OCI-LY1 (cell line): Measurements from ENCODE around the gene LHCGR.

Experiments used
- H2AFZ ChIP-seq: fragments of 200-600 bp; sonication (generic), shearing (Covaris generic); 2 replicates; pipeline ENCODE4 v1.6.0; 2014; ENCODE audit warnings: antibody characterized with exemption, mild to moderate bottlenecking, low read length
- H3F3A ChIP-seq: fragments of 200-600 bp; sonication (generic), shearing (Covaris generic); 2 replicates; pipeline ENCODE4 v1.6.0; 2014; ENCODE audit warnings: mild to moderate bottlenecking, antibody characterized with exemption, low read length, moderate library complexity; ENCODE audit not compliant: insufficient read depth
- H3K27ac ChIP-seq: fragments of 200-600 bp; sonication (generic); 2 replicates; pipeline ENCODE4 v1.5.1; 2014; ENCODE audit warnings: low read length, mixed run types, mild to moderate bottlenecking, low read depth; ENCODE audit not compliant: poor library complexity, severe bottlenecking
- H3K27me3 ChIP-seq: fragments of 200-600 bp; sonication (generic); 2 replicates; pipeline ENCODE4 v1.6.0; 2014; ENCODE audit warnings: antibody characterized with exemption, mild to moderate bottlenecking, low read length, moderate library complexity; ENCODE audit not compliant: insufficient read depth
- H3K36me3 ChIP-seq: fragments of 200-600 bp; sonication (generic); 2 replicates; pipeline ENCODE4 v1.6.1; 2014; ENCODE audit warnings: mild to moderate bottlenecking, antibody characterized with exemption, low read length, moderate library complexity, mixed read lengths; ENCODE audit not compliant: insufficient read depth
- H3K4me1 ChIP-seq: fragments of 200-600 bp; sonication (generic); 2 replicates; pipeline ENCODE4 v1.5.1; 2014; ENCODE audit warnings: mild to moderate bottlenecking, low read length, moderate library complexity; ENCODE audit not compliant: insufficient read depth, severe bottlenecking
- H3K4me2 ChIP-seq: fragments of 200-600 bp; sonication (generic), shearing (Covaris generic); 2 replicates; pipeline ENCODE4 v1.6.1; 2014; ENCODE audit warnings: low read length
- H3K4me3 ChIP-seq: fragments of 200-600 bp; sonication (generic); 2 replicates; pipeline ENCODE4 v1.5.1; 2014; ENCODE audit warnings: low read length, low read depth, mild to moderate bottlenecking, mixed read lengths; ENCODE audit not compliant: poor library complexity, severe bottlenecking
- H3K79me2 ChIP-seq: fragments of 200-600 bp; shearing (Covaris generic); 2 replicates; pipeline ENCODE4 v1.6.1; 2016; ENCODE audit warnings: mixed run types, low read length, mixed read lengths; ENCODE audit not compliant: insufficient read depth
- H3K9ac ChIP-seq: fragments of 200-600 bp; sonication (generic), shearing (Covaris generic); 2 replicates; pipeline ENCODE4 v1.6.1; 2014; ENCODE audit warnings: mild to moderate bottlenecking, low read length, mixed read lengths
- H3K9me2 ChIP-seq: fragments of 200-600 bp; sonication (generic), shearing (Covaris generic); 2 replicates; pipeline ENCODE4 v1.6.1; 2014; ENCODE audit warnings: low read depth, mild to moderate bottlenecking, low read length, mixed read lengths
- H3K9me3 ChIP-seq: fragments of 200-600 bp; shearing (Covaris generic); 2 replicates; pipeline ENCODE4 v1.6.1; 2014; ENCODE audit warnings: low read length, mixed read lengths
- H4K20me1 ChIP-seq: fragments of 200-600 bp; sonication (generic), shearing (Covaris generic); 2 replicates; pipeline ENCODE4 v1.6.0; 2016; ENCODE audit warnings: mild to moderate bottlenecking, low read length; ENCODE audit not compliant: insufficient read depth
- EZH2 ChIP-seq: fragments of 200-600 bp; sonication (generic), shearing (Covaris generic); IDR thresholded peaks from 2 replicates; pipeline ENCODE4 v1.8.0; 2017; ENCODE audit warnings: borderline replicate concordance, mixed run types, mild to moderate bottlenecking, antibody characterized with exemption, low read length, moderate library complexity, mixed read lengths
- TF ChIP-seq, protein P1 (sequence below): fragments of 200-600 bp; sonication (generic), shearing (Covaris generic); IDR thresholded peaks from 2 replicates; pipeline ENCODE4 v1.5.1; 2017; ENCODE audit warnings: mild to moderate bottlenecking, antibody characterized with exemption, low read length, moderate library complexity, mixed read lengths

Gene LHCGR

DNA sequence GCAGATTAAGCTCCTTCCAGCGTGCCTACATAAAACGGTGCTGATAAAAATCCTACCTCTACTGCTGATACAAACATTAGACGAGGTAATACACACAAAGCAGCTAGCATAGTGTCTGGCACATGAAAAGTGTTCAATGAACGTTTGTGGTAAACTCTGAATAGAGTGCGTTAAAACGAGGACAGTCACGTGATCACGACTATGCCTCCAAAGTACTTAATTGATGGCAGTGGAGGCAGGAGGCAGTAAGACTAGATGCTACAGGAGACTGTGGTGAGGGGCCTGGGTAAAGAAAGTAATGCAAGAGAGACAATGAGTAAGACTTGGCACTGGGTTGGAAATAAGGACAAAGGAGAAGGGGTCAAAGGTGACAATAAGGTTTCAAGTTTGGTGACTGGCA, 32.1 kb upstream of the LHCGR start:
- TF ChIP-seq, protein P1, sequence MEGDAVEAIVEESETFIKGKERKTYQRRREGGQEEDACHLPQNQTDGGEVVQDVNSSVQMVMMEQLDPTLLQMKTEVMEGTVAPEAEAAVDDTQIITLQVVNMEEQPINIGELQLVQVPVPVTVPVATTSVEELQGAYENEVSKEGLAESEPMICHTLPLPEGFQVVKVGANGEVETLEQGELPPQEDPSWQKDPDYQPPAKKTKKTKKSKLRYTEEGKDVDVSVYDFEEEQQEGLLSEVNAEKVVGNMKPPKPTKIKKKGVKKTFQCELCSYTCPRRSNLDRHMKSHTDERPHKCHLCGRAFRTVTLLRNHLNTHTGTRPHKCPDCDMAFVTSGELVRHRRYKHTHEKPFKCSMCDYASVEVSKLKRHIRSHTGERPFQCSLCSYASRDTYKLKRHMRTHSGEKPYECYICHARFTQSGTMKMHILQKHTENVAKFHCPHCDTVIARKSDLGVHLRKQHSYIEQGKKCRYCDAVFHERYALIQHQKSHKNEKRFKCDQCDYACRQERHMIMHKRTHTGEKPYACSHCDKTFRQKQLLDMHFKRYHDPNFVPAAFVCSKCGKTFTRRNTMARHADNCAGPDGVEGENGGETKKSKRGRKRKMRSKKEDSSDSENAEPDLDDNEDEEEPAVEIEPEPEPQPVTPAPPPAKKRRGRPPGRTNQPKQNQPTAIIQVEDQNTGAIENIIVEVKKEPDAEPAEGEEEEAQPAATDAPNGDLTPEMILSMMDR = no peak
- TF ChIP-seq EZH2 = no peak
- Histone ChIP-seq H3K4me2 (no peak overlapping the region), H4K20me1 (no peaks in the 10 kb centered on the region), H3K9ac (no peak overlapping the region), H3K9me3 (no peaks in the 10 kb centered on the region), H3K27ac (no peak overlapping the region), H3F3A (no peaks in the 10 kb centered on the region), H3K79me2 (no peaks in the 10 kb centered on the region), H3K27me3 (no peaks in the 10 kb centered on the region), H3K4me1 (no peaks in the 10 kb centered on the region), H3K36me3 (no peaks in the 10 kb centered on the region), H3K4me3 (no peak overlapping the region), H3K9me2 (no peaks in the 10 kb centered on the region), H2AFZ (no peak overlapping the region)

DNA sequence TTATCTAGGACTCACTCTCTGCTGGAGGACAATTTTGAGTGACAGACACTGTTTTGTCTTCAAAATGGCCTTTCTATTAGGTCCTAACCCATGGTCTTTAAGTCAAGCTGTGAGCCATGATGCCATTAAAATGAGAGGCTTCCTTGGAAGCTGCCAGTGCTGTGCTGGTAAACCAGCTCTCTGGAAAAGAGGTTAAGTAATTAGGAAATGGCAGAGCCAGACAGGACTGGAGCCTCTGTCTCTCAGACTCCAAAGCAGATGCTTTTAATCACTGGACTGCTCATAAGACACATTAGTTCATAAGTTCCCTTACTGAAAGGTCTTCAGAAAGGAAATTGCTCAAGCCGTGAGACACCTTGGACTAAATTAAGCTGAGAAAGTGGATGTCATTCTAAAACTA, 25.8 kb upstream of the LHCGR start:
- H3K36me3 ChIP-seq = no peaks in the 10 kb centered on the region
- TF ChIP-seq, protein P1 = no peak
- TF ChIP-seq EZH2 = no peak
- H2AFZ ChIP-seq = no peak overlapping the region
- no peaks in the 10 kb centered on the region for H3F3A ChIP-seq
- H3K4me2 ChIP-seq = no peak overlapping the region
- no peak overlapping the region for H3K27ac ChIP-seq
- H3K9ac ChIP-seq = no peak overlapping the region
- H3K4me3 ChIP-seq = no peak overlapping the region
- no peaks in the 10 kb centered on the region for H3K9me2 ChIP-seq
- H3K4me1 ChIP-seq = no peaks in the 10 kb centered on the region
- no peaks in the 10 kb centered on the region; the same call in 1 of the 2 replicates for H3K27me3 ChIP-seq
- no peaks in the 10 kb centered on the region for H3K9me3 ChIP-seq
- H3K79me2 ChIP-seq = no peaks in the 10 kb centered on the region
- no peaks in the 10 kb centered on the region for H4K20me1 ChIP-seq

DNA sequence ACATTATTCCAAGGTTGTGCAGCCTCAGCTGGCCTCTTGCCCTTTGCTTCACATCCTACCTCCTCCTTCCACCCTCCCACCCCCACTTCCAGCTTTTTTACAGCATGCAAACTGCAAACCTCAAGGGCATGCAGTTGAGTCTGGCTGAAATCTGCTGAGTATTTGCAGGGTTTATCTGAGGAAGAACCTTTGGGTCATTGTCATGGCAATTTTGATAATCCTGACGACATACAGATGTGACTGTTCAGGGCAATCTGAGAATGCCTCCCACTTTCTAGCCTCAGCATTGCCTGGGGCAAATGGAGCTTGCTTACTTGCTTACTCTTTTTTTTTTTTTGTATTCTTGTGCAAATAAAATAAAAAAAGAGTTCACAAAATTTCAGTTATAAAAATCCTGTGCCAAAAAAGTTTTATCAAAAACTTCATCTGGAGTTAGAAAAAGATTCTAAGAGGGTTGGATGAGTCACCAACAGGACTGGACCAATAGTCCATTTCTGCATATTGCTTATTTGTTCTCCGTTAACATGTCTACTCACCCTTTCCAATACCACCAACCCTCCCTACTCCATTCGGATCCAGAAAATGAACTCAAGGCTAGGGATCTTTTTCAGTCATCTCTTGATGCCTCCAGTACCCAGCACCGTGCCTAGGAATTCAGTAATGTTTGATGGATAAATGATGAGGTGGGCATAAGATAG, 23.6 kb upstream of the LHCGR start:
- no peak overlapping the region for H3K9ac ChIP-seq
- H3K27ac ChIP-seq = no peak overlapping the region
- no peaks in the 10 kb centered on the region for H3K36me3 ChIP-seq
- H3K9me3 ChIP-seq = no peaks in the 10 kb centered on the region
- H3F3A ChIP-seq = no peaks in the 10 kb centered on the region
- no peak overlapping the region for H3K4me2 ChIP-seq
- no peak overlapping the region for H3K4me3 ChIP-seq
- TF ChIP-seq, protein P1 = no peak
- TF ChIP-seq EZH2 = no peak
- H2AFZ ChIP-seq = no peak overlapping the region
- H3K4me1 ChIP-seq = no peaks in the 10 kb centered on the region
- no peaks in the 10 kb centered on the region for H4K20me1 ChIP-seq
- no peaks in the 10 kb centered on the region for H3K9me2 ChIP-seq
- no peaks in the 10 kb centered on the region; the same call in 1 of the 2 replicates for H3K27me3 ChIP-seq
- H3K79me2 ChIP-seq = no peaks in the 10 kb centered on the region
